SU-DHL-6 (cell line): ENCODE measurements around the gene KNCN.

Experiments
- H2AFZ ChIP-seq: fragments of 200-600 bp; sonication (generic); 2 replicates; pipeline ENCODE4 v1.6.1; 2014; ENCODE audit warnings: low read depth, mild to moderate bottlenecking, moderate library complexity, mixed read lengths, antibody characterized with exemption, low read length; ENCODE audit not compliant: severe bottlenecking
- H3F3A ChIP-seq: fragments of 200-600 bp; shearing (Covaris generic); 2 replicates; pipeline ENCODE4 v1.6.0; 2016; ENCODE audit warnings: antibody characterized with exemption, mild to moderate bottlenecking; ENCODE audit not compliant: insufficient read depth
- H3K27ac ChIP-seq: fragments of 200-600 bp; sonication (generic); 2 replicates; pipeline ENCODE4 v1.5.1; 2016; ENCODE audit warnings: low read depth, mild to moderate bottlenecking, low read length, moderate library complexity, mixed read lengths
- H3K27me3 ChIP-seq: fragments of 200-600 bp; sonication (generic), shearing (Covaris generic); 2 replicates; pipeline ENCODE4 v1.6.0; 2014; ENCODE audit warnings: mild to moderate bottlenecking, low read length
- H3K36me3 ChIP-seq: fragments of 200-600 bp; sonication (generic); 2 replicates; pipeline ENCODE4 v1.6.1; 2014; ENCODE audit warnings: mild to moderate bottlenecking, low read length, mixed read lengths
- H3K4me2 ChIP-seq: fragments of 300-600, 200-600 bp; shearing (Covaris generic), sonication (generic); 2 replicates; pipeline ENCODE4 v1.6.0; 2014; ENCODE audit warnings: low read length, low read depth, mild to moderate bottlenecking; ENCODE audit not compliant: poor library complexity, severe bottlenecking
- H3K4me3 ChIP-seq: fragments of 200-600 bp; sonication (generic); 2 replicates; pipeline ENCODE4 v1.5.1; 2014; ENCODE audit warnings: antibody characterized with exemption, low read length, mild to moderate bottlenecking, mixed read lengths; ENCODE audit not compliant: insufficient read depth, poor library complexity, severe bottlenecking
- H3K79me2 ChIP-seq: fragments of 200-600 bp; sonication (generic); 2 replicates; pipeline ENCODE4 v1.6.1; 2014; ENCODE audit warnings: mild to moderate bottlenecking, low read length, moderate library complexity; ENCODE audit not compliant: insufficient read depth
- H3K9ac ChIP-seq: fragments of 200-600 bp; sonication (generic); 2 replicates; pipeline ENCODE4 v1.7.0; 2014; ENCODE audit warnings: mild to moderate bottlenecking, low read length
- H3K9me2 ChIP-seq: fragments of 200-600 bp; sonication (generic); replicated peaks from 2 replicates; pipeline ENCODE4 v1.6.1; 2014; ENCODE audit warnings: low read length; ENCODE audit not compliant: insufficient read depth
- H3K9me3 ChIP-seq: fragments of 200-600 bp; sonication (generic); 2 replicates; pipeline ENCODE4 v1.6.1; 2014; ENCODE audit warnings: low read length, mixed read lengths; ENCODE audit not compliant: insufficient read depth
- H4K20me1 ChIP-seq: fragments of 200-600 bp; sonication (generic); 2 replicates; pipeline ENCODE4 v1.6.1; 2014; ENCODE audit warnings: low read depth, mild to moderate bottlenecking, antibody characterized with exemption, low read length, moderate library complexity, mixed read lengths
- EZH2phosphoT487 ChIP-seq: fragments of 200-600 bp; sonication (generic), shearing (Covaris generic); conservative IDR thresholded peaks from 2 replicates; pipeline ENCODE4 v1.6.1; 2018; ENCODE audit warnings: mild to moderate bottlenecking, antibody characterized with exemption, low read length, moderate library complexity, mixed read lengths
- TF ChIP-seq, protein P1 (sequence below): fragments of 200-600 bp; sonication (generic); IDR thresholded peaks from one replicate; pipeline ENCODE4 v1.5.1; 2017; ENCODE audit warnings: antibody characterized with exemption, mild to moderate bottlenecking, low read length, moderate library complexity; ENCODE audit not compliant: insufficient read depth, poor library complexity, severe bottlenecking

Gene KNCN

DNA sequence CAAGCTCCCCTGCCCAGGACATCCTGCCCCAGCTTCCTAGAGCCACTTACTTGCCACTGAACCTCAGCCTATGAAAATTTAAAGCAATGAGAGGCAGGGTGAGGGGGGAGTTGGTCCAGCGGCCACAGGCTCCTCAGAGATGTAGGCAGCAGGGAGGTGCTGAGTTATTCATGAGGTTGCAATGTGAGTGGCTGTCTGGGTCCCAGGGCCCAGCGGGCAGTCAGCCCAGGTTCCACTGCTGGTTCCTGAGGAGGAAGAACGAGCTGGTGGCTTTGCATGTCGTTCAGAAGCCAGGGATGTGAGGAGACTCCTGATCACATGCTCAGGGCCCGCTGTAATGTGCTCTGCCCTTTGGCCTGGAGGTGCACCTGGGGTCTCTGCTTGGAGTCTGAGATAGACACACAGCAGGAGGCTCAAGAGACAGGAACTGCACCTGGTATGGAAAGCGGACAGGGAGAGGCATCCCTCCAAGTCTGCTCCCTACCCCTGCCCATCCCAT, at the start of gene KNCN:
Gene KNCN, minus strand, starts transcription at position 51 of the 499 bp plus-strand sequence. CDS start 432 bp downstream, outside the sequence.
- no peaks in the 10 kb centered on the region for H3K9me3 ChIP-seq
- no peak within 1 kb of the TSS for H2AFZ ChIP-seq

DNA sequence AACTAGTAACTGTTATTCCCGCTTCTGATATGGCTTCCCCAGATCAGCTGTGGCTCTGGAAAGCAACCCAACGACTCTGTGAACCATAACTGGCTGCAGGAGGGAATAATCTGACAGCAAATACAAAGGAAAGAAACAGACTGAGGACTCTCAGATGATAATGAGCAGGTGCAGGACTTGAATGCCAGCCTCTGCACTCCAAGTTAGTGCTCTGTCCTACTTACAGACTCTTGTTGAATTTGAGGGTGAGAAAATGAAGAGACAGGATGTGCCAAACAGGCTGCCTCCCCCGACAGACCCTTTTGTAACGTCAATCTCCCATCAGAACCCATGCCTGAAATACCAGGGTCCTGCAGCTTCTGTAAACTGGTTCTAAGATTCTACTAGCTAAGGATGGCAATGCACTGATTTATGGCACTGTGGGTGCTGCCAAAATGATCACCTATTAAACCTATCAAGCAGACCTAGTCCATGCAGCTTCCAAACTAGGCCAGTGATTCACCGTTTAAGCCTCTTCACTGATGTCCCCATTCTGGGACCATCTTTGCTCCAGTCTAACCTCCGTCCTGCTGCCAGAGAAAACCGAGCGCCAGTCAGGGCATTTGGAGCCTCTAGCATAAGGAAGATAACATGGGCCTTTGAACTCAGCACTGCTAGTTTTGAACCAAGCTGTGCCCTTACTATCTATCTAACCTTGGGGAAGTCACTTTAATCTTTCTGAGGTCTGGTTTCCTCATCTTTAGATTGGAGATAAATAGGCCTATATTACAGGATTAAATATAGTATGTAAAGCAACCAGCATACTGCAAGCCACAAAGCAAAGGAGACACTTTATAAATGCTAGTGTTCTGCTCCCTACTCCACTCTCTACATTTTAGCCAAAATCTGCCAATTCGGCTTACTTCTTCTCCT, 47.9 kb upstream of the KNCN start:
- H2AFZ ChIP-seq, result no peak overlapping the region
- H3K4me2 ChIP-seq, result no peak overlapping the region
- no peaks in the 10 kb centered on the region for H3F3A ChIP-seq
- H3K4me3 ChIP-seq, result no peak overlapping the region
- TF ChIP-seq EZH2phosphoT487, result no peak
- TF ChIP-seq, protein P1, sequence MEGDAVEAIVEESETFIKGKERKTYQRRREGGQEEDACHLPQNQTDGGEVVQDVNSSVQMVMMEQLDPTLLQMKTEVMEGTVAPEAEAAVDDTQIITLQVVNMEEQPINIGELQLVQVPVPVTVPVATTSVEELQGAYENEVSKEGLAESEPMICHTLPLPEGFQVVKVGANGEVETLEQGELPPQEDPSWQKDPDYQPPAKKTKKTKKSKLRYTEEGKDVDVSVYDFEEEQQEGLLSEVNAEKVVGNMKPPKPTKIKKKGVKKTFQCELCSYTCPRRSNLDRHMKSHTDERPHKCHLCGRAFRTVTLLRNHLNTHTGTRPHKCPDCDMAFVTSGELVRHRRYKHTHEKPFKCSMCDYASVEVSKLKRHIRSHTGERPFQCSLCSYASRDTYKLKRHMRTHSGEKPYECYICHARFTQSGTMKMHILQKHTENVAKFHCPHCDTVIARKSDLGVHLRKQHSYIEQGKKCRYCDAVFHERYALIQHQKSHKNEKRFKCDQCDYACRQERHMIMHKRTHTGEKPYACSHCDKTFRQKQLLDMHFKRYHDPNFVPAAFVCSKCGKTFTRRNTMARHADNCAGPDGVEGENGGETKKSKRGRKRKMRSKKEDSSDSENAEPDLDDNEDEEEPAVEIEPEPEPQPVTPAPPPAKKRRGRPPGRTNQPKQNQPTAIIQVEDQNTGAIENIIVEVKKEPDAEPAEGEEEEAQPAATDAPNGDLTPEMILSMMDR, result no peak
- no peaks in the 10 kb centered on the region for H4K20me1 ChIP-seq
- H3K79me2 ChIP-seq, result no peaks in the 10 kb centered on the region
- no peaks in the 10 kb centered on the region for H3K9me3 ChIP-seq
- no peak overlapping the region for H3K27ac ChIP-seq
- no peak overlapping the region for H3K9ac ChIP-seq
- no peaks in the 10 kb centered on the region for H3K27me3 ChIP-seq
- H3K9me2 ChIP-seq, result no peaks in the 10 kb centered on the region
- H3K36me3 ChIP-seq, result no peaks in the 10 kb centered on the region

More for the DNA sequence above, at the start of gene KNCN:
- TF ChIP-seq, protein P1, result no peak
- TF ChIP-seq EZH2phosphoT487, result no peak
- no peaks in the 10 kb centered on the region for H3K27me3 ChIP-seq
- H3K4me2 ChIP-seq, result no peak within 1 kb of the TSS
- H3K79me2 ChIP-seq, result no peaks in the 10 kb centered on the region
- H4K20me1 ChIP-seq, result no peaks in the 10 kb centered on the region
- no peak within 1 kb of the TSS for H3K27ac ChIP-seq
- H3F3A ChIP-seq, result no peaks in the 10 kb centered on the region
- H3K9ac ChIP-seq, result no peak within 1 kb of the TSS
- H3K4me3 ChIP-seq, result no peak within 1 kb of the TSS
- H3K9me2 ChIP-seq, result no peaks in the 10 kb centered on the region
- H3K36me3 ChIP-seq, result no peaks in the 10 kb centered on the region

DNA sequence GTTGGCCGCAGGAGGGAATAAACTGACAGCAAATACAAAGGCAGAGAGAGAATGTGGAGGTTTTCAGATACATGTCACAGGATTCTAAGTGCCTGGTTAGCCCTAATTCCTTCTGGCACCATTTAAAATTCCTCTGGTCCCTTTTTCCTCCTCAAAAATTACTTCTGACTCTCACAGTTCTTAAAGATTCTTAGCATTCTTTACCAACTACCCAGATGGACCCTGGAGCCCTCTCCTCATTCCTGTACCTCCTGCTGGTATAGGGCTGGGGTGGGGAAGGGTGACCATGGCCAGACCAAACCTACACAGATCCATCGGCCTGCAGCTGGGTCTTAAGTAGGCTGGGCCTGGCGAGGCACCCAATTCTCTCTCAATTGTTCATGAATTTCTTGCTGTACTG, 45.4 kb upstream of the KNCN start:
- no peaks in the 10 kb centered on the region for H3F3A ChIP-seq
- no peaks in the 10 kb centered on the region for H4K20me1 ChIP-seq
- H3K9ac ChIP-seq, result no peak overlapping the region
- H3K27ac ChIP-seq, result no peak overlapping the region
- no peaks in the 10 kb centered on the region for H3K9me2 ChIP-seq
- H2AFZ ChIP-seq, result no peak overlapping the region
- H3K27me3 ChIP-seq, result no peaks in the 10 kb centered on the region
- no peak overlapping the region for H3K4me2 ChIP-seq
- no peaks in the 10 kb centered on the region for H3K36me3 ChIP-seq
- TF ChIP-seq EZH2phosphoT487, result no peak
- TF ChIP-seq, protein P1, result no peak
- no peaks in the 10 kb centered on the region for H3K9me3 ChIP-seq
- H3K4me3 ChIP-seq, result no peak overlapping the region
- no peaks in the 10 kb centered on the region for H3K79me2 ChIP-seq
